SK-N-SH (cell line): Measurements from ENCODE around the gene CAVIN1. TPM values are rescaled to one million over a fixed set of nuclear protein-coding genes. Genes with fewer than 3 reads are reported as not detected.

Source experiments
- CTCF ChIA-PET: fragments of 300-600, 350-600 bp; formaldehyde crosslinking; extraction: SDS; loops from one replicate; lab custom pipeline; 2021; lab: Yijun Ruan, JAX
- POLR2A ChIA-PET: fragments of 350-600 bp; sonication (Branson Sonifier 250); formaldehyde crosslinking; extraction: SDS; loops from one replicate; lab custom pipeline; 2020; ENCODE audit warnings: antibody characterized with exemption, inconsistent platforms; lab: Yijun Ruan, JAX
- DNase-seq: peaks from one replicate; pipeline ENCODE4 v3.0.0; 2012
- H2AFZ ChIP-seq: fragments of 200-600 bp; sonication (generic); 2 replicates; pipeline ENCODE4 v1.8.1; 2016; ENCODE audit warnings: antibody characterized with exemption, mild to moderate bottlenecking, low read depth
- H3F3A ChIP-seq: fragments of 200-600 bp; sonication (generic); replicated peaks from 2 replicates; pipeline ENCODE3; 2016; ENCODE audit warnings: antibody characterized with exemption, mild to moderate bottlenecking; ENCODE audit not compliant: insufficient read depth
- H3K27ac ChIP-seq, 2 experiments: fragments of 200-500 bp in 1 of 2; fragments of 200-600 bp in 1 of 2; sonication (Bioruptor generic) in 1 of 2; sonication (generic), shearing (Covaris generic) in 1 of 2; 2 replicates each; pipeline versions ENCODE4 v1.5.1 to v1.6.1; 2014 to 2016; ENCODE audit warnings: low read depth in 2 of 2, inconsistent platforms in 1 of 2, low read length in 1 of 2, mild to moderate bottlenecking in 1 of 2, mixed read lengths in 1 of 2
- H3K27me3 ChIP-seq: fragments of 200-600 bp; sonication (generic), shearing (Covaris generic); 2 replicates; pipeline ENCODE4 v1.6.1; 2016; ENCODE audit warnings: mixed run types; ENCODE audit not compliant: insufficient read depth
- H3K36me3 ChIP-seq, 2 experiments: fragments of 200-500 bp in 1 of 2; fragments of 200-600 bp in 1 of 2; sonication (Bioruptor generic) in 1 of 2; sonication (generic) in 1 of 2; replicated peaks in 1 of 2; 2 replicates each; pipeline versions ENCODE3 to v1.5.1; 2014 to 2016; ENCODE audit warnings: low read length in 1 of 2, mild to moderate bottlenecking in 1 of 2; ENCODE audit not compliant: insufficient read depth in 2 of 2, control insufficient read depth in 1 of 2
- H3K4me1 ChIP-seq, 2 experiments: fragments of 200-500 bp in 1 of 2; fragments of 200-600 bp in 1 of 2; sonication (Bioruptor generic) in 1 of 2; sonication (generic), shearing (Covaris generic) in 1 of 2; 2 replicates each; pipeline versions ENCODE4 v1.5.1 to v1.6.1; 2014 to 2016; ENCODE audit warnings: low read depth in 1 of 2, low read length in 1 of 2, mixed run types in 1 of 2; ENCODE audit not compliant: insufficient read depth in 2 of 2, control insufficient read depth in 1 of 2
- H3K4me2 ChIP-seq: fragments of 200-600 bp; sonication (generic), shearing (Covaris generic); 2 replicates; pipeline ENCODE4 v1.6.1; 2017; ENCODE audit warnings: mixed run types
- H3K4me3 ChIP-seq, 2 experiments: fragments of 200-500 bp in 1 of 2; fragments of 200-600 bp in 1 of 2; sonication (Bioruptor generic) in 1 of 2; sonication (generic), shearing (Covaris generic) in 1 of 2; 2 replicates each; pipeline versions ENCODE4 v1.5.1 to v1.8.1; 2014 to 2016; ENCODE audit warnings: low read depth in 2 of 2, inconsistent platforms in 1 of 2, low read length in 1 of 2, mild to moderate bottlenecking in 1 of 2, mixed read lengths in 1 of 2, moderate library complexity in 1 of 2
- H3K79me2 ChIP-seq: fragments of 200-600 bp; sonication (generic); 2 replicates; pipeline ENCODE4 v1.8.1; 2017; ENCODE audit warnings: mild to moderate bottlenecking; ENCODE audit not compliant: insufficient read depth
- H3K9ac ChIP-seq: fragments of 200-600 bp; sonication (generic); 2 replicates; pipeline ENCODE4 v1.6.1; 2017; ENCODE audit warnings: mixed run types
- H3K9me2 ChIP-seq: fragments of 200-600 bp; sonication (generic); 2 replicates; pipeline ENCODE4 v1.6.1; 2017; ENCODE audit warnings: mixed run types
- H3K9me3 ChIP-seq: fragments of 200-600 bp; sonication (generic); 2 replicates; pipeline ENCODE4 v1.6.1; 2017; ENCODE audit warnings: mixed run types, mild to moderate bottlenecking, moderate library complexity
- H4K20me1 ChIP-seq: fragments of 200-600 bp; sonication (generic); 2 replicates; pipeline ENCODE4 v1.6.1; 2017; ENCODE audit warnings: mild to moderate bottlenecking, mixed run types; ENCODE audit not compliant: insufficient read depth
- CHD2 ChIP-seq: fragments of 150-350 bp; IDR thresholded peaks from 2 replicates; pipeline ENCODE4 v1.6.1; 2018; ENCODE audit warnings: low read length; ENCODE audit not compliant: partially characterized antibody
- CTCF ChIP-seq: fragments of 200-600 bp; sonication (generic); IDR thresholded peaks from 2 replicates; pipeline ENCODE4 v1.6.1; 2017; ENCODE audit warnings: antibody characterized with exemption, mild to moderate bottlenecking, moderate library complexity
- ELF1 ChIP-seq: IDR thresholded peaks from 2 replicates; pipeline ENCODE4 v1.4.0; 2012
- EP300 ChIP-seq, 2 experiments: IDR thresholded peaks; 2 replicates each; pipeline versions ENCODE4 v1.4.0 to v1.6.1; 2012; ENCODE audit warnings: borderline replicate concordance in 1 of 2, low read depth in 1 of 2, low read length in 1 of 2
- EZH2phosphoT487 ChIP-seq: fragments of 200-600 bp; sonication (generic); IDR thresholded peaks from 2 replicates; pipeline ENCODE4 v1.6.1; 2017; ENCODE audit warnings: low read depth, mixed run types, mild to moderate bottlenecking, antibody characterized with exemption, moderate library complexity, borderline replicate concordance
- FOSL2 ChIP-seq: IDR thresholded peaks from 2 replicates; pipeline ENCODE4 v1.4.0; 2012; ENCODE audit warnings: low read depth, mild to moderate bottlenecking, moderate library complexity, borderline replicate concordance
- FOXM1 ChIP-seq: IDR thresholded peaks from 2 replicates; pipeline ENCODE4 v1.4.0; 2012; ENCODE audit warnings: low read depth, mild to moderate bottlenecking
- IRF3 ChIP-seq: fragments of 150-350 bp; IDR thresholded peaks from 2 replicates; pipeline ENCODE4 v1.6.1; 2016; ENCODE audit warnings: mild to moderate bottlenecking, low read depth, low read length
- MEF2A ChIP-seq: IDR thresholded peaks from 2 replicates; pipeline ENCODE4 v1.4.0; 2012; ENCODE audit warnings: low read depth, borderline replicate concordance
- NFIC ChIP-seq: IDR thresholded peaks from 2 replicates; pipeline ENCODE4 v1.4.0; 2012; ENCODE audit warnings: borderline replicate concordance
- NRF1 ChIP-seq: IDR thresholded peaks from 2 replicates; pipeline ENCODE4 v1.6.1; 2012; ENCODE audit warnings: low read depth, mild to moderate bottlenecking, low read length
- POLR2AphosphoS5 ChIP-seq: IDR thresholded peaks from 2 replicates; pipeline ENCODE4 v1.6.1; 2012; ENCODE audit warnings: low read depth, low read length
- RAD21 ChIP-seq: IDR thresholded peaks from 2 replicates; pipeline ENCODE4 v1.6.1; 2012; ENCODE audit warnings: mild to moderate bottlenecking, low read length
- RCOR1 ChIP-seq: fragments of 150-350 bp; IDR thresholded peaks from 2 replicates; pipeline ENCODE4 v1.6.1; 2017; ENCODE audit warnings: antibody characterized with exemption, low read length
- RFX5 ChIP-seq: IDR thresholded peaks from 2 replicates; pipeline ENCODE4 v1.6.1; 2012; ENCODE audit warnings: mild to moderate bottlenecking, improper control_type of control experiment, low read length
- RXRA ChIP-seq: IDR thresholded peaks from 2 replicates; pipeline ENCODE4 v1.4.0; 2012; ENCODE audit warnings: low read depth, mild to moderate bottlenecking, borderline replicate concordance
- SMC3 ChIP-seq: IDR thresholded peaks from 2 replicates; pipeline ENCODE4 v1.6.1; 2012; ENCODE audit warnings: low read depth, low read length, improper control_type of control experiment
- TAF1 ChIP-seq: IDR thresholded peaks from 2 replicates; pipeline ENCODE4 v1.6.1; 2012; ENCODE audit warnings: low read depth, mild to moderate bottlenecking, low read length, moderate library complexity, borderline replicate concordance
- YY1 ChIP-seq: IDR thresholded peaks from 2 replicates; pipeline ENCODE4 v1.4.0; 2012; ENCODE audit warnings: low read depth, mild to moderate bottlenecking
- WGBS: methylation state at CpG from one replicate; pipeline ENCODE4 v1.1.6; 2017; ENCODE audit warnings: low lambda C conversion rate; 5-methylcytosine and 5-hydroxymethylcytosine counted together
- polyA plus RNA-seq, 3 experiments: library from polyadenylated mRNA; depleted of rRNA; stranded (reverse); fragments of >200 nt; gene quantifications; 2 replicates each; pipeline ENCODE4 v1.2.3, GENCODE V29; 2012
- TF ChIP-seq, protein P1 (sequence below): IDR thresholded peaks from 2 replicates; pipeline ENCODE4 v1.4.0; 2012; ENCODE audit warnings: low read depth, borderline replicate concordance

The CAVIN1 gene
- polyA plus RNA-seq, 1 of the 3 experiments (the other 2 are of a cell fraction) = 290 TPM

GRCh38 chr17:42378359-42378958 lies 44.6 kb downstream of the CAVIN1 start:
- WGBS = 89% methylated on average over 10 of the region's 10 CpGs
- no peak overlapping the region for H2AFZ ChIP-seq
- DNase-seq = no peak
- no peaks in the 10 kb centered on the region for H3K36me3 ChIP-seq
- TF ChIP-seq FOXM1 = no peak
- no peak for TF ChIP-seq EP300 (IDR thresholded peaks at IDR 0.05; ENCODE audit: borderline replicate concordance in 1 of 2, low read depth in 1 of 2, low read length in 1 of 2)
- peaks cover 2 to 8% of the 10 kb centered on the region in 2 experiments; a peak in 1 of 4 replicates for H3K4me1 ChIP-seq
- no peak overlapping the region for H3K9ac ChIP-seq
- no peaks in the 10 kb centered on the region for H3K9me3 ChIP-seq
- H3K79me2 ChIP-seq = peaks cover 99% of the 10 kb centered on the region
- H4K20me1 ChIP-seq = peaks cover 79% of the 10 kb centered on the region
- peak overlapping the region; percentile 59; the same call in 1 of the 2 replicates for H3K4me2 ChIP-seq
- H3K27me3 ChIP-seq = no peaks in the 10 kb centered on the region
- no peaks in the 10 kb centered on the region for H3F3A ChIP-seq
- CTCF ChIA-PET = interaction anchor here (0.8 to 2.0 kb wide), 3 partner anchors 20 to 56 kb away, joined by 3 to 4 read pairs (median 4); no protein-coding TSS in a partner anchor
- H3K9me2 ChIP-seq = no peaks in the 10 kb centered on the region
- peak overlapping the region in 1 of 2 experiments; percentile 23; a peak in 1 of 4 replicates for H3K4me3 ChIP-seq
- H3K27ac ChIP-seq = peak overlapping the region in 1 of 2 experiments; percentile 19; a peak in 1 of 4 replicates
- POLR2A ChIA-PET = no interaction called here

DNA sequence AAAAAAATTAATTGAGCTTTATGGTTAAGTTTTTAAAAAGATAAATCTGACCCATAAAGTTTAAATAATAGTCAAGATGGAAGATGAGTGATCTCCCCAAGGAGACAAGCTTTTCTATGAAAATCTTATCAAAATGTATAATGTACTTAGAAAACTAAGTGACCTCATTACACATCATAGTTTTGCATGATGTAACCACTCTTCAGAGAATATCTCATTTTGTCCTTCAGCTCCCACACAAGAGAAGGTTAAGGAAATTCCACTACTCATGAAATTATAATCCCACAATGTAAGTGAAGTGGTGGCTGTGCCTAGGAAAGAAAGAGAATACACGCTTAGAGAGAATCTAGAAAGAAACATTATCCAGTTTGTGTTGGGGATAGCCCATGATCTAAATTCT lies 49.2 kb downstream of the CAVIN1 start:
- WGBS = 100% methylated on average over 1 of the region's 1 CpG
- no peak overlapping the region for H3K27ac ChIP-seq
- POLR2A ChIA-PET = no interaction called here
- H3K9me3 ChIP-seq = no peaks in the 10 kb centered on the region
- CTCF ChIA-PET = interaction anchor here (1.2 kb wide), 1 partner anchor 15 kb away, joined by 4 read pairs; no protein-coding TSS in a partner anchor
- H3K4me2 ChIP-seq = no peak overlapping the region
- H3F3A ChIP-seq = no peaks in the 10 kb centered on the region
- TF ChIP-seq CHD2 (no peak), RAD21 (no peak), FOXM1 (no peak), IRF3 (no peak), POLR2AphosphoS5 (no peak), RFX5 (no peak), RXRA (no peak), YY1 (no peak), ELF1 (no peak), NFIC (no peak), NRF1 (no peak), RCOR1 (no peak), SMC3 (no peak), EZH2phosphoT487 (no peak), CTCF (no peak), FOSL2 (no peak), TAF1 (no peak), MEF2A (no peak)
- TF ChIP-seq, protein P1, sequence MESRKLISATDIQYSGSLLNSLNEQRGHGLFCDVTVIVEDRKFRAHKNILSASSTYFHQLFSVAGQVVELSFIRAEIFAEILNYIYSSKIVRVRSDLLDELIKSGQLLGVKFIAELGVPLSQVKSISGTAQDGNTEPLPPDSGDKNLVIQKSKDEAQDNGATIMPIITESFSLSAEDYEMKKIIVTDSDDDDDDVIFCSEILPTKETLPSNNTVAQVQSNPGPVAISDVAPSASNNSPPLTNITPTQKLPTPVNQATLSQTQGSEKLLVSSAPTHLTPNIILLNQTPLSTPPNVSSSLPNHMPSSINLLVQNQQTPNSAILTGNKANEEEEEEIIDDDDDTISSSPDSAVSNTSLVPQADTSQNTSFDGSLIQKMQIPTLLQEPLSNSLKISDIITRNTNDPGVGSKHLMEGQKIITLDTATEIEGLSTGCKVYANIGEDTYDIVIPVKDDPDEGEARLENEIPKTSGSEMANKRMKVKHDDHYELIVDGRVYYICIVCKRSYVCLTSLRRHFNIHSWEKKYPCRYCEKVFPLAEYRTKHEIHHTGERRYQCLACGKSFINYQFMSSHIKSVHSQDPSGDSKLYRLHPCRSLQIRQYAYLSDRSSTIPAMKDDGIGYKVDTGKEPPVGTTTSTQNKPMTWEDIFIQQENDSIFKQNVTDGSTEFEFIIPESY = no peak
- H3K9me2 ChIP-seq = no peaks in the 10 kb centered on the region
- H3K79me2 ChIP-seq = peaks cover 99% of the 10 kb centered on the region
- no peak overlapping the region for H3K9ac ChIP-seq
- H3K27me3 ChIP-seq = no peaks in the 10 kb centered on the region
- no peak overlapping the region for H2AFZ ChIP-seq
- 0 out of 4 replicates have a peak, but pooled peaks cover 0 to 5% of the 10 kb centered on the region in 2 experiments for H3K4me1 ChIP-seq
- peaks cover 0 to 3% of the 10 kb centered on the region in 2 experiments for H3K36me3 ChIP-seq
- DNase-seq = no peak
- peaks cover 45% of the 10 kb centered on the region for H4K20me1 ChIP-seq
- no peak overlapping the region for H3K4me3 ChIP-seq
